ENCODE data around the gene TEX52.

TEX52 gene

GRCh38 chr12:2803635-2804392 lies 53.0 kb downstream of the TEX52 start:
- H3K27ac ChIP-seq = no peak overlapping the region
- DNase-seq (ENCODE audit: low read depth, low spot score) = no peak

- no peak for DNase-seq (ENCODE audit: low read depth, low spot score)
- peak overlapping the region; percentile 67 for H3K27ac ChIP-seq
These were observed 55.6 kb downstream of the TEX52 start for GRCh38 chr12:2801044-2801783.

GRCh38 chr12:2800046-2800570 lies 56.7 kb downstream of the TEX52 start:
- peak overlapping the region; percentile 67 for H3K27ac ChIP-seq
- DNase-seq (ENCODE audit: low read depth, low spot score) = no peak
